OCI-LY7 (cell line): ENCODE results near the gene ANKRD30A. TPM values are rescaled to one million over a fixed set of nuclear protein-coding genes. Genes with fewer than 3 reads are reported as not detected.

Experiments used
- BruUV-seq: library from RNA; stranded (reverse); fragments of 400-500 nt; replicated peaks from 2 replicates; lab custom pipeline; 2021; lab: Mats Ljungman, UMichigan
- CTCF ChIA-PET: fragments of 300-600 bp; sonication (Branson Sonifier 250); formaldehyde crosslinking; loops from one replicate; lab custom pipeline; 2022; ENCODE audit warnings: antibody characterized with exemption; ENCODE audit not compliant: unreplicated experiment; lab: Charles Lee
- POLR2A ChIA-PET: fragments of 300-600 bp; sonication (Branson Sonifier 250); formaldehyde crosslinking; loops from one replicate; lab custom pipeline; 2022; ENCODE audit warnings: antibody characterized with exemption; lab: Charles Lee
- DNase-seq: peaks from one replicate; pipeline ENCODE4 v3.0.0-alpha.2; 2015; ENCODE audit warnings: low spot score
- H2AFZ ChIP-seq: fragments of 200-600 bp; sonication (generic), shearing (Covaris generic); 2 replicates; pipeline ENCODE4 v1.6.1; 2014; ENCODE audit warnings: mild to moderate bottlenecking, antibody characterized with exemption, low read length, moderate library complexity
- H3K27ac ChIP-seq: fragments of 200-600 bp; sonication (generic); 2 replicates; pipeline ENCODE4 v1.5.1; 2014; ENCODE audit warnings: mixed run types, low read depth, mild to moderate bottlenecking, moderate library complexity, low read length, inconsistent platforms; ENCODE audit not compliant: poor library complexity, severe bottlenecking
- H3K36me3 ChIP-seq: fragments of 200-600 bp; sonication (generic); 2 replicates; pipeline ENCODE4 v1.6.1; 2014; ENCODE audit warnings: mild to moderate bottlenecking, antibody characterized with exemption, low read length, moderate library complexity, mixed read lengths; ENCODE audit not compliant: insufficient read depth
- H3K4me1 ChIP-seq: fragments of 200-600 bp; sonication (generic); 2 replicates; pipeline ENCODE4 v1.5.1; 2014; ENCODE audit warnings: mild to moderate bottlenecking, low read length; ENCODE audit not compliant: insufficient read depth, poor library complexity, severe bottlenecking
- H3K4me2 ChIP-seq: fragments of 200-600 bp; sonication (generic); 2 replicates; pipeline ENCODE4 v1.6.1; 2014; ENCODE audit warnings: mild to moderate bottlenecking, low read length
- H3K4me3 ChIP-seq: fragments of 200-600 bp; sonication (generic); 2 replicates; pipeline ENCODE4 v1.5.1; 2014; ENCODE audit warnings: mild to moderate bottlenecking, low read depth, low read length; ENCODE audit not compliant: poor library complexity, severe bottlenecking
- H3K79me2 ChIP-seq: fragments of 200-600 bp; sonication (generic); 2 replicates; pipeline ENCODE4 v1.6.1; 2016; ENCODE audit warnings: low read depth, mild to moderate bottlenecking, low read length, moderate library complexity, mixed read lengths; ENCODE audit not compliant: insufficient read depth
- H3K9me2 ChIP-seq: fragments of 200-600 bp; sonication (generic); 2 replicates; pipeline ENCODE4 v1.6.1; 2016; ENCODE audit warnings: mild to moderate bottlenecking, low read length, mixed read lengths; ENCODE audit not compliant: insufficient read depth
- H3K9me3 ChIP-seq: fragments of 200-600 bp; sonication (generic); 2 replicates; pipeline ENCODE4 v1.6.1; 2014; ENCODE audit warnings: mild to moderate bottlenecking, mixed run types, low read length, mixed read lengths
- H4K20me1 ChIP-seq: fragments of 200-600 bp; sonication (generic); 2 replicates; pipeline ENCODE4 v1.6.1; 2014; ENCODE audit warnings: mild to moderate bottlenecking, antibody characterized with exemption, low read length, moderate library complexity, mixed read lengths; ENCODE audit not compliant: insufficient read depth
- CTCF ChIP-seq: fragments of 200-600 bp; sonication (generic); conservative IDR thresholded peaks from 2 replicates; pipeline ENCODE4 v1.5.1; 2014; ENCODE audit warnings: mild to moderate bottlenecking, antibody characterized with exemption, low read length, moderate library complexity, mixed read lengths
- EZH2phosphoT487 ChIP-seq: fragments of 200-600 bp; sonication (generic); IDR thresholded peaks from 2 replicates; pipeline ENCODE4 v1.6.1; 2018; ENCODE audit warnings: low read depth, borderline replicate concordance, mild to moderate bottlenecking, mixed run types, antibody characterized with exemption, low read length, moderate library complexity, mixed read lengths
- intact Hi-C: fragments of 100-400 bp; cut with micrococcal nuclease; formaldehyde crosslinking; loops from one replicate; pipeline ENCODE4 v1.10.0; 2022; ENCODE audit not compliant: unreplicated experiment
- small RNA-seq: library from RNA; depleted of rRNA; stranded (forward); fragments of <200 nt; gene quantifications from one replicate; pipeline ENCODE3, GENCODE V24; 2014
- total RNA-seq, 2 experiments: library from RNA; depleted of rRNA in 1 of 2; stranded (reverse); fragments of >200 nt in 1 of 2; shearing (Covaris generic) in 1 of 2; gene quantifications; 2 replicates each; pipeline ENCODE4 v1.2.3, GENCODE V29; 2014 to 2022

The ANKRD30A gene
- total RNA-seq, 2 experiments from 2014 or later, result not detected

GRCh38 chr10:37401225-37401624 lies 275.8 kb downstream of the ANKRD30A start:
- Histone ChIP-seq H3K79me2 (no peaks in the 10 kb centered on the region), H2AFZ (no peak overlapping the region), H3K4me3 (no peak overlapping the region), H3K4me1 (no peaks in the 10 kb centered on the region), H3K36me3 (no peaks in the 10 kb centered on the region), H3K4me2 (no peak overlapping the region), H3K9me3 (no peaks in the 10 kb centered on the region), H4K20me1 (no peaks in the 10 kb centered on the region), H3K27ac (no peak overlapping the region), H3K9me2 (no peaks in the 10 kb centered on the region)
- ChIA-PET POLR2A (no interaction called here), CTCF (no interaction called here)
- no peak for TF ChIP-seq CTCF
- TF ChIP-seq EZH2phosphoT487, result no peak
- intact Hi-C loops, result no loop called here
- BruUV-seq, result no TSS peak
- no peak for DNase-seq

DNA sequence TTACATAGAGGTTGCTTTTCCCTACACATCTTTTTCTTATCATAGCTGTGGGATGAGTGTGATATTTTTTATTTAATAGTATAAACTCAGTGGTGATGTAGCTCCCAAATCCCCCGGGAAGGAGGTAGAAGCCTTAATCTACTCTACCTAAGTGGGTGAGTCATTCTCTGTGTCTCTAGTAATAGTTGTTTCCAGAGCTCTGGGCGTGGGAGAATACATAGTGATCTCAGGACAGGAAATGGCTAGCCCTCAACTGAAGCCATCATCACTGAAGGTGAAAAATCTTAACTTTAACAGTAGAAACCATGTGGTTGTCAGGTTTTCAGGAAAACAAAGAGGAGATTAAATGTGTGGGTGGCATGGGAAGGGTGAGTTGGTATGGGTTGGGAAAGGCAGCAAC lies 278.4 kb downstream of the ANKRD30A start:
- BruUV-seq, result no TSS peak
- CTCF ChIA-PET, result no interaction called here
- H3K9me3 ChIP-seq, result no peaks in the 10 kb centered on the region
- no peaks in the 10 kb centered on the region for H3K4me1 ChIP-seq
- H3K36me3 ChIP-seq, result no peaks in the 10 kb centered on the region
- TF ChIP-seq CTCF (no peak), EZH2phosphoT487 (no peak)
- no peaks in the 10 kb centered on the region for H3K9me2 ChIP-seq
- POLR2A ChIA-PET, result no interaction called here
- DNase-seq, result no peak
- intact Hi-C loops, result no loop called here
- no peak overlapping the region for H3K4me3 ChIP-seq
- no peak overlapping the region for H3K4me2 ChIP-seq
- H3K27ac ChIP-seq, result no peak overlapping the region
- no peak overlapping the region for H2AFZ ChIP-seq
- no peaks in the 10 kb centered on the region for H4K20me1 ChIP-seq
- no peaks in the 10 kb centered on the region for H3K79me2 ChIP-seq

Small RNA genes within 50 kb of the gene (small RNA-seq; reads per million reads assigned to genes)
- gene RF00019 (not detected), gene RN7SL314P (not detected), gene RNU6-811P (not detected)
